Thyroid gland (tissue), 4 donors: Measurements from ENCODE around the gene ADCY10. TPM values are rescaled to one million over a fixed set of nuclear protein-coding genes. Genes with fewer than 3 reads are reported as not detected.
"Not testable (repeated sequence)": the region's sequence is repeated elsewhere in the genome, so short reads cannot be mapped to it uniquely, and the experiment has no call there.

Experiments used
- DNase-seq, 2 donors: peaks; one replicate each; pipeline ENCODE4 v3.0.0-alpha.2; 2019
- H3K27ac ChIP-seq, 3 donors: fragments of 200-600 bp; sonication (generic); 1 replicate in 2 of 3; 2 replicates in 1 of 3; pipeline ENCODE4 v1.5.1; 2016 to 2019; ENCODE audit warnings: mild to moderate bottlenecking in 1 of 3, moderate library complexity in 1 of 3
- H3K27me3 ChIP-seq: fragments of 200-600 bp; sonication (generic); one replicate; pipeline ENCODE4 v1.5.1; 2019
- H3K36me3 ChIP-seq, 2 donors: fragments of 200-600 bp; sonication (generic); one replicate each; pipeline ENCODE4 v1.5.1; 2016 to 2019
- H3K4me1 ChIP-seq, 2 donors: fragments of 200-600 bp; sonication (generic); one replicate each; pipeline ENCODE4 v1.5.1; 2017 to 2019
- H3K4me3 ChIP-seq, 3 donors: fragments of 200-600 bp; sonication (generic); replicated peaks in 1 of 3; 1 replicate in 2 of 3; 2 replicates in 1 of 3; pipeline ENCODE4 v1.5.1; 2016; ENCODE audit warnings: mild to moderate bottlenecking in 1 of 3
- H3K9me3 ChIP-seq: fragments of 200-600 bp; sonication (generic); one replicate; pipeline ENCODE4 v1.5.1; 2017
- CTCF ChIP-seq, 6 experiments: fragments of 200-600 bp in 3 of 6; fragments of 450-650 bp in 3 of 6; sonication (generic) in 3 of 6; IDR thresholded peaks; one replicate each; pipeline ENCODE4 v1.5.1; 2016 to 2019; ENCODE audit warnings: antibody characterized with exemption in 6 of 6, mild to moderate bottlenecking in 2 of 6, inconsistent platforms in 1 of 6, moderate library complexity in 1 of 6
- POLR2A ChIP-seq, 2 donors: fragments of 450-650 bp; IDR thresholded peaks; one replicate each; pipeline ENCODE4 v1.6.1; 2017; ENCODE audit warnings: antibody characterized with exemption in 2 of 2, mild to moderate bottlenecking in 2 of 2, moderate library complexity in 1 of 2
- WGBS, 2 donors: methylation state at CpG; one replicate each; pipeline ENCODE4 v1.1.5; 2017; 5-methylcytosine and 5-hydroxymethylcytosine counted together
- intact Hi-C: fragments of 100-400 bp; cut with DNase I; formaldehyde crosslinking; loops from one replicate; pipeline ENCODE4 v1.15.1; 2023
- total RNA-seq, 4 donors: library from RNA; depleted of rRNA; stranded (reverse); fragments of >200 nt; gene quantifications; one replicate each; pipeline ENCODE4 v1.2.3, GENCODE V29; 2016

The ADCY10 gene
- total RNA-seq, 4 donors from 2014 or later: 0.15 to 0.45 (median 0.40) TPM; not detected in 1

GRCh38 chr1:167900907-167901306 is 13.0 kb downstream of the ADCY10 start:
- no peak for DNase-seq
- H3K9me3 ChIP-seq: no peaks in the 10 kb centered on the region

GRCh38 chr1:167899253-167899681 is 14.7 kb downstream of the ADCY10 start:
- no peak for TF ChIP-seq POLR2A (IDR thresholded peaks at IDR 0.05)
- TF ChIP-seq CTCF (IDR thresholded peaks at IDR 0.05): no peak
- Histone ChIP-seq H3K27me3 (no peaks in the 10 kb centered on the region), H3K4me1 (peaks cover 5 to 9% of the 10 kb centered on the region in 2 donors), H3K27ac (no peak overlapping the region), H3K4me3 (no peak overlapping the region), H3K9me3 (no peaks in the 10 kb centered on the region), H3K36me3 (no peaks in the 10 kb centered on the region)
- 14 to 27% methylated on average over 3 to 4 of the region's 4 CpGs for WGBS, 2 donors
- DNase-seq: peak; percentile 64 to 71
- intact Hi-C loops: no loop called here

More at GRCh38 chr1:167900907-167901306, 13.0 kb downstream of the ADCY10 start:
- Histone ChIP-seq H3K4me3 (no peak overlapping the region), H3K27me3 (no peaks in the 10 kb centered on the region), H3K36me3 (no peaks in the 10 kb centered on the region), H3K4me1 (peaks cover 20 to 21% of the 10 kb centered on the region in 2 donors), H3K27ac (no peak overlapping the region)
- intact Hi-C loops: no loop called here
- TF ChIP-seq POLR2A (IDR thresholded peaks at IDR 0.05) (no peak), CTCF (IDR thresholded peaks at IDR 0.05) (no peak)
- 94 to 97% methylated on average over 4 of the region's 4 CpGs for WGBS, 2 donors

- peaks cover 0 to 6% of the 10 kb centered on the region in 2 donors for H3K4me1 ChIP-seq
- H3K36me3 ChIP-seq: no peaks in the 10 kb centered on the region
- no peak overlapping the region for H3K4me3 ChIP-seq
- intact Hi-C loops: no loop called here
- DNase-seq: no peak
- H3K9me3 ChIP-seq: no peaks in the 10 kb centered on the region
- TF ChIP-seq CTCF (IDR thresholded peaks at IDR 0.05): no peak
- TF ChIP-seq POLR2A (IDR thresholded peaks at IDR 0.05): no peak
- H3K27ac ChIP-seq: no peak overlapping the region
- H3K27me3 ChIP-seq: no peaks in the 10 kb centered on the region
- WGBS, 2 donors: 95 to 98% methylated on average over 9 of the region's 9 CpGs
These were observed 15.2 kb downstream of the ADCY10 start for GRCh38 chr1:167898578-167899222.

- H3K4me3 ChIP-seq: no peak overlapping the region
- H3K4me1 ChIP-seq: no peaks in the 10 kb centered on the region
- 79 to 84% methylated on average over 2 of the region's 2 CpGs for WGBS, 2 donors
- H3K27ac ChIP-seq: no peak overlapping the region
- TF ChIP-seq CTCF (IDR thresholded peaks at IDR 0.05) (no peak), POLR2A (IDR thresholded peaks at IDR 0.05) (no peak)
- intact Hi-C loops: no loop called here
- H3K27me3 ChIP-seq: no peaks in the 10 kb centered on the region
- DNase-seq: no peak
- H3K9me3 ChIP-seq: no peaks in the 10 kb centered on the region
- no peaks in the 10 kb centered on the region for H3K36me3 ChIP-seq
These were observed 20.1 kb downstream of the ADCY10 start for GRCh38 chr1:167893798-167894197.

GRCh38 chr1:167890400-167890799 is 23.5 kb downstream of the ADCY10 start:
- Histone ChIP-seq H3K4me1 (no peaks in the 10 kb centered on the region), H3K9me3 (no peaks in the 10 kb centered on the region), H3K4me3 (no peak overlapping the region), H3K27me3 (no peaks in the 10 kb centered on the region), H3K27ac (no peak overlapping the region), H3K36me3 (no peaks in the 10 kb centered on the region)
- no peak for DNase-seq
- no peak for TF ChIP-seq CTCF (IDR thresholded peaks at IDR 0.05)
- intact Hi-C loops: no loop called here

- H3K9me3 ChIP-seq, H3K27ac ChIP-seq, H3K27me3 ChIP-seq, H3K36me3 ChIP-seq, H3K4me3 ChIP-seq, H3K4me1 ChIP-seq, intact Hi-C loops, DNase-seq: not testable (repeated sequence)
- WGBS, 2 donors: 92 to 94% methylated on average over 2 of the region's 2 CpGs
These were observed 26.7 kb downstream of the ADCY10 start for GRCh38 chr1:167887187-167887586.
